ENCODE results near the gene SLC35D1.

- TF ChIP-seq CTCF (IDR thresholded peaks at IDR 0.05) (no peak), POLR2AphosphoS5 (IDR thresholded peaks at IDR 0.05) (no peak), EP300 (IDR thresholded peaks at IDR 0.05) (no peak), POLR2A (IDR thresholded peaks at IDR 0.05) (no peak)
These were observed 22.7 kb downstream of the SLC35D1 start for GRCh38 chr1:67031121-67031858.

All from upper lobe of left lung (tissue), 4 donors.